Astrocyte (in vitro differentiated cells and primary cell): ENCODE results near the gene POR.

Experiments used
- EZH2 ChIP-seq: IDR thresholded peaks from 2 replicates; pipeline ENCODE4 v1.6.1; 2012; ENCODE audit warnings: mild to moderate bottlenecking, low read length, inconsistent platforms; ENCODE audit not compliant: insufficient read depth
- TF ChIP-seq, protein P1 (sequence below): IDR thresholded peaks from 2 replicates; pipeline ENCODE4 v1.5.1; 2011; ENCODE audit warnings: low read depth, mild to moderate bottlenecking, inconsistent platforms, low read length, moderate library complexity; ENCODE audit not compliant: insufficient read depth

GRCh38 chr7:75866114-75866488 is 48.9 kb upstream of the POR start:
- TF ChIP-seq, protein P1, sequence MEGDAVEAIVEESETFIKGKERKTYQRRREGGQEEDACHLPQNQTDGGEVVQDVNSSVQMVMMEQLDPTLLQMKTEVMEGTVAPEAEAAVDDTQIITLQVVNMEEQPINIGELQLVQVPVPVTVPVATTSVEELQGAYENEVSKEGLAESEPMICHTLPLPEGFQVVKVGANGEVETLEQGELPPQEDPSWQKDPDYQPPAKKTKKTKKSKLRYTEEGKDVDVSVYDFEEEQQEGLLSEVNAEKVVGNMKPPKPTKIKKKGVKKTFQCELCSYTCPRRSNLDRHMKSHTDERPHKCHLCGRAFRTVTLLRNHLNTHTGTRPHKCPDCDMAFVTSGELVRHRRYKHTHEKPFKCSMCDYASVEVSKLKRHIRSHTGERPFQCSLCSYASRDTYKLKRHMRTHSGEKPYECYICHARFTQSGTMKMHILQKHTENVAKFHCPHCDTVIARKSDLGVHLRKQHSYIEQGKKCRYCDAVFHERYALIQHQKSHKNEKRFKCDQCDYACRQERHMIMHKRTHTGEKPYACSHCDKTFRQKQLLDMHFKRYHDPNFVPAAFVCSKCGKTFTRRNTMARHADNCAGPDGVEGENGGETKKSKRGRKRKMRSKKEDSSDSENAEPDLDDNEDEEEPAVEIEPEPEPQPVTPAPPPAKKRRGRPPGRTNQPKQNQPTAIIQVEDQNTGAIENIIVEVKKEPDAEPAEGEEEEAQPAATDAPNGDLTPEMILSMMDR, result no peak
- TF ChIP-seq EZH2, result no peak
